ENCODE data around the gene PLCL2.

Gene PLCL2

GRCh38 chr3:16896094-16896627 is 11.4 kb downstream of the PLCL2 start:
- no peak for DNase-seq

- no peak for DNase-seq
Measured at GRCh38 chr3:16896820-16897219, 12.1 kb downstream of the PLCL2 start.

GRCh38 chr3:16897254-16897926 is 12.6 kb downstream of the PLCL2 start:
- DNase-seq: no peak

- DNase-seq: no peak
Measured at GRCh38 chr3:16898595-16899395, 14.0 kb downstream of the PLCL2 start.

GRCh38 chr3:16899919-16900318 is 15.2 kb downstream of the PLCL2 start:
- no peak for DNase-seq

- DNase-seq: no peak
Measured at GRCh38 chr3:16900779-16901440, 16.2 kb downstream of the PLCL2 start.

- no peak for DNase-seq
Measured at GRCh38 chr3:16904423-16905417, 20.0 kb downstream of the PLCL2 start.

GRCh38 chr3:16905704-16906103 is 20.9 kb downstream of the PLCL2 start:
- no peak for DNase-seq

- DNase-seq: peak; percentile 36
Measured at GRCh38 chr3:16906682-16907081, 21.9 kb downstream of the PLCL2 start.

GRCh38 chr3:16907243-16907642 is 22.5 kb downstream of the PLCL2 start:
- no peak for DNase-seq

GRCh38 chr3:16908016-16908807 is 23.5 kb downstream of the PLCL2 start:
- no peak for DNase-seq

GRCh38 chr3:16908896-16909295 is 24.1 kb downstream of the PLCL2 start:
- no peak for DNase-seq

GRCh38 chr3:16909802-16910201 is 25.0 kb downstream of the PLCL2 start:
- DNase-seq: no peak

GRCh38 chr3:16910207-16910606 is 25.5 kb downstream of the PLCL2 start:
- no peak for DNase-seq

- no peak for DNase-seq
Measured at GRCh38 chr3:16911916-16912315, 27.2 kb downstream of the PLCL2 start.

- no peak for DNase-seq
Measured at GRCh38 chr3:16912400-16913263, 27.9 kb downstream of the PLCL2 start.

GRCh38 chr3:16913264-16913580 is 28.5 kb downstream of the PLCL2 start:
- DNase-seq: no peak

- DNase-seq: no peak
Measured at GRCh38 chr3:16916840-16917239, 32.1 kb downstream of the PLCL2 start.

GRCh38 chr3:16917256-16917935 is 32.6 kb downstream of the PLCL2 start:
- DNase-seq: no peak

All from NCI-H526 treated with DMSO at 0.1 percent for 48 hours (cell line).